MM.1S (cell line): Measurements from ENCODE around the gene CYREN.

Experiments
- DNase-seq: peaks from one replicate; pipeline ENCODE4 v3.0.0-alpha.2; 2015
- H2AFZ ChIP-seq: fragments of 300-600 bp; sonication (generic); 2 replicates; pipeline ENCODE4 v1.6.0; 2016; ENCODE audit warnings: antibody characterized with exemption, low read length
- H3F3A ChIP-seq: fragments of 300-600 bp; sonication (generic); 2 replicates; pipeline ENCODE4 v1.6.1; 2016; ENCODE audit warnings: mild to moderate bottlenecking, antibody characterized with exemption, low read length, moderate library complexity, mixed read lengths; ENCODE audit not compliant: insufficient read depth
- H3K27ac ChIP-seq: fragments of 300-600 bp; sonication (generic); 2 replicates; pipeline ENCODE4 v1.5.1; 2016; ENCODE audit warnings: mild to moderate bottlenecking, low read length
- H3K27me3 ChIP-seq: fragments of 300-600 bp; sonication (generic); replicated peaks from 2 replicates; pipeline ENCODE4 v1.6.0; 2016; ENCODE audit warnings: low read length; ENCODE audit not compliant: insufficient read depth
- H3K36me3 ChIP-seq: fragments of 300-600 bp; sonication (generic); replicated peaks from 2 replicates; pipeline ENCODE4 v1.6.1; 2016; ENCODE audit warnings: mild to moderate bottlenecking, low read length, mixed read lengths; ENCODE audit not compliant: insufficient read depth
- H3K4me1 ChIP-seq: fragments of 300-600 bp; sonication (generic); 2 replicates; pipeline ENCODE4 v1.6.1; 2016; ENCODE audit warnings: low read length, mixed read lengths
- H3K4me2 ChIP-seq: fragments of 300-600 bp; sonication (generic); 2 replicates; pipeline ENCODE4 v1.6.0; 2016; ENCODE audit warnings: low read depth, low read length
- H3K4me3 ChIP-seq: fragments of 300-600 bp; sonication (generic); 2 replicates; pipeline ENCODE4 v1.5.1; 2016; ENCODE audit warnings: low read length, mixed read lengths
- H3K79me2 ChIP-seq: fragments of 300-600 bp; sonication (generic); 2 replicates; pipeline ENCODE4 v1.6.1; 2016; ENCODE audit warnings: mixed run types, low read length, mixed read lengths
- H3K9ac ChIP-seq: fragments of 300-600 bp; sonication (generic); 2 replicates; pipeline ENCODE4 v1.6.1; 2016; ENCODE audit warnings: low read length, mixed read lengths
- H3K9me2 ChIP-seq: fragments of 300-600 bp; sonication (generic); replicated peaks from 2 replicates; pipeline ENCODE4 v1.6.1; 2016; ENCODE audit warnings: mild to moderate bottlenecking, low read length, mixed read lengths; ENCODE audit not compliant: insufficient read depth
- H3K9me3 ChIP-seq: fragments of 300-600 bp; sonication (generic); replicated peaks from 2 replicates; pipeline ENCODE4 v1.6.1; 2016; ENCODE audit warnings: mild to moderate bottlenecking, low read length, mixed read lengths; ENCODE audit not compliant: insufficient read depth
- H4K20me1 ChIP-seq: fragments of 300-600 bp; sonication (generic); 2 replicates; pipeline ENCODE4 v1.6.1; 2016; ENCODE audit warnings: mild to moderate bottlenecking, low read length, moderate library complexity, mixed read lengths; ENCODE audit not compliant: insufficient read depth
- EZH2 ChIP-seq: fragments of 300-600 bp; sonication (generic); optimal IDR thresholded peaks from 2 replicates; pipeline ENCODE3; 2017; ENCODE audit warnings: low read depth, mild to moderate bottlenecking, antibody characterized with exemption, low read length, mixed read lengths
- EZH2phosphoT487 ChIP-seq: fragments of 300-600 bp; sonication (generic); IDR thresholded peaks from 2 replicates; pipeline ENCODE4 v1.6.1; 2018; ENCODE audit warnings: antibody characterized with exemption, low read length
- TF ChIP-seq, protein P1 (sequence below): fragments of 300-600 bp; sonication (generic); IDR thresholded peaks from 2 replicates; pipeline ENCODE4 v1.5.1; 2016; ENCODE audit warnings: antibody characterized with exemption, low read length, mixed read lengths

The CYREN gene

GRCh38 chr7:135190703-135191102, 20.2 kb upstream of the CYREN start:
- no peaks in the 10 kb centered on the region for H3K9me2 ChIP-seq
- H3K27me3 ChIP-seq = no peaks in the 10 kb centered on the region
- no peak overlapping the region for H3K4me3 ChIP-seq
- TF ChIP-seq EZH2 (no peak), EZH2phosphoT487 (no peak)
- TF ChIP-seq, protein P1, sequence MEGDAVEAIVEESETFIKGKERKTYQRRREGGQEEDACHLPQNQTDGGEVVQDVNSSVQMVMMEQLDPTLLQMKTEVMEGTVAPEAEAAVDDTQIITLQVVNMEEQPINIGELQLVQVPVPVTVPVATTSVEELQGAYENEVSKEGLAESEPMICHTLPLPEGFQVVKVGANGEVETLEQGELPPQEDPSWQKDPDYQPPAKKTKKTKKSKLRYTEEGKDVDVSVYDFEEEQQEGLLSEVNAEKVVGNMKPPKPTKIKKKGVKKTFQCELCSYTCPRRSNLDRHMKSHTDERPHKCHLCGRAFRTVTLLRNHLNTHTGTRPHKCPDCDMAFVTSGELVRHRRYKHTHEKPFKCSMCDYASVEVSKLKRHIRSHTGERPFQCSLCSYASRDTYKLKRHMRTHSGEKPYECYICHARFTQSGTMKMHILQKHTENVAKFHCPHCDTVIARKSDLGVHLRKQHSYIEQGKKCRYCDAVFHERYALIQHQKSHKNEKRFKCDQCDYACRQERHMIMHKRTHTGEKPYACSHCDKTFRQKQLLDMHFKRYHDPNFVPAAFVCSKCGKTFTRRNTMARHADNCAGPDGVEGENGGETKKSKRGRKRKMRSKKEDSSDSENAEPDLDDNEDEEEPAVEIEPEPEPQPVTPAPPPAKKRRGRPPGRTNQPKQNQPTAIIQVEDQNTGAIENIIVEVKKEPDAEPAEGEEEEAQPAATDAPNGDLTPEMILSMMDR = no peak
- H2AFZ ChIP-seq = no peak overlapping the region
- H3K9me3 ChIP-seq = no peaks in the 10 kb centered on the region
- no peaks in the 10 kb centered on the region for H3F3A ChIP-seq
- no peak overlapping the region for H3K27ac ChIP-seq
- no peak overlapping the region for H3K9ac ChIP-seq
- H3K4me2 ChIP-seq = no peak overlapping the region
- no peaks in the 10 kb centered on the region for H4K20me1 ChIP-seq
- no peak for DNase-seq
- H3K79me2 ChIP-seq = no peaks in the 10 kb centered on the region
- no peaks in the 10 kb centered on the region for H3K4me1 ChIP-seq
- no peaks in the 10 kb centered on the region for H3K36me3 ChIP-seq

DNA sequence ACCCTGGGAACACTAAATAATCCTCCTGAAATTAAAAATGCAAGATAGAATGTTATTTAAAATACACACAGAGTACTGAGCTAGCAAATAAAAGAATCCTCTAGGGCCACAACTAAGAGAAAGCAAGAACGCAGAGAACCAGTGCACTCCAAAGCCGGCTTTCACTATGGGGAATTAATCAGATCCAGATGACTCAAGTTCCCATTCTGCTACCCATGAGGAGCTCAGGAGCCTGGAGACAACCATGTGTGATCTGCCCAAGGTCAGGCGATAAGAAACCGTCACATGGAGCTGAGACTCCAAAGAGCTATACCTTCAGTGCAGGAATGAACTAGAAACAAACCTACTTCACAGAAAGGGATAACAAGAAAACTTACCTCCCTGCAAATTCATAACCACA, 19.5 kb upstream of the CYREN start:
- Histone ChIP-seq H3F3A (no peaks in the 10 kb centered on the region), H3K36me3 (no peaks in the 10 kb centered on the region), H3K27ac (no peak overlapping the region), H3K9me2 (no peaks in the 10 kb centered on the region), H3K4me3 (no peak overlapping the region), H3K4me2 (no peak overlapping the region), H2AFZ (no peak overlapping the region), H4K20me1 (no peaks in the 10 kb centered on the region), H3K9me3 (no peaks in the 10 kb centered on the region), H3K27me3 (no peaks in the 10 kb centered on the region), H3K9ac (no peak overlapping the region), H3K4me1 (no peaks in the 10 kb centered on the region), H3K79me2 (no peaks in the 10 kb centered on the region)
- DNase-seq = no peak
- no peak for TF ChIP-seq EZH2phosphoT487
- TF ChIP-seq, protein P1 = no peak

DNA sequence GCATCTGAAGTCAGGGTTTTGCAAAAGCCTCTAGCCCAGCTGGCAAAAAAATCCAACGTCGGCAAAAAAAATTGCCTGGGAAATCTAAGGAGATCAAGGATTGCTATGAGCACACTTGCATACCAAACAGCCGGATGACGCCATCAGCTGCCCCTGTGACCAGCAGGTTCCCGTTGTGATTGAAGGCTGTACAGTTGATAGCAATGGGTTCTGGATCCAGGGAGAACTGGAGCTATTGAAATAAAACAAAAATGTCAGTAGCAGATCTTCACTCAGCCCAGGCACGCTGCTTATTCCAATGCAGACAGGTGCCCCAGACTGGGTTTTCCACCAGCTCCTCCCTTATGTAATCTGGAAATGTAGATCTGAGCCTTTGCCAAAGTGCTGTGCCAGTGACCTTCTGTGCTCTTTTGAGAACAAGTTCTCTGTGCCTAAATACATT, 18.7 kb upstream of the CYREN start:
- no peaks in the 10 kb centered on the region for H3K9me3 ChIP-seq
- H3K79me2 ChIP-seq = no peaks in the 10 kb centered on the region

More for the DNA sequence above, 18.7 kb upstream of the CYREN start:
- Histone ChIP-seq H3K4me3 (no peak overlapping the region), H3K4me2 (no peak overlapping the region), H3K9me2 (no peaks in the 10 kb centered on the region), H3K27me3 (no peaks in the 10 kb centered on the region), H2AFZ (no peak overlapping the region), H3K27ac (no peak overlapping the region), H3F3A (no peaks in the 10 kb centered on the region), H3K36me3 (no peaks in the 10 kb centered on the region), H3K9ac (no peak overlapping the region), H3K4me1 (no peaks in the 10 kb centered on the region), H4K20me1 (no peaks in the 10 kb centered on the region)
- DNase-seq = no peak
- TF ChIP-seq EZH2phosphoT487 (no peak), EZH2 (no peak)
- TF ChIP-seq, protein P1 = no peak
